DOHH2 (cell line): ENCODE results near the gene DHRS13.

Experiments
- H3F3A ChIP-seq: fragments of 200-600 bp; sonication (generic), shearing (Covaris generic); 2 replicates; pipeline ENCODE4 v1.6.0; 2016; ENCODE audit warnings: antibody characterized with exemption, mild to moderate bottlenecking; ENCODE audit not compliant: control insufficient read depth, insufficient read depth
- H3K27ac ChIP-seq: fragments of 200-600 bp; sonication (generic); 2 replicates; pipeline ENCODE4 v1.5.1; 2014; ENCODE audit warnings: low read depth, mild to moderate bottlenecking, low read length, moderate library complexity
- H3K27me3 ChIP-seq: fragments of 200-600 bp; sonication (generic); 2 replicates; pipeline ENCODE4 v1.6.1; 2014; ENCODE audit warnings: mild to moderate bottlenecking, low read length, mixed read lengths; ENCODE audit not compliant: control insufficient read depth
- H3K36me3 ChIP-seq: fragments of 200-600 bp; sonication (generic); 2 replicates; pipeline ENCODE4 v1.6.1; 2014; ENCODE audit warnings: mild to moderate bottlenecking, low read length, moderate library complexity, mixed read lengths; ENCODE audit not compliant: control insufficient read depth
- H3K4me1 ChIP-seq: fragments of 200-600 bp; sonication (generic); 2 replicates; pipeline ENCODE4 v1.6.1; 2014; ENCODE audit warnings: mild to moderate bottlenecking, low read length, mixed read lengths; ENCODE audit not compliant: control insufficient read depth
- H3K4me2 ChIP-seq: fragments of 200-600 bp; sonication (generic); 2 replicates; pipeline ENCODE4 v1.6.0; 2014; ENCODE audit warnings: mild to moderate bottlenecking, low read length, moderate library complexity
- H3K4me3 ChIP-seq: fragments of 200-600 bp; sonication (generic); 2 replicates; pipeline ENCODE4 v1.5.1; 2014; ENCODE audit warnings: mild to moderate bottlenecking, low read length, mixed read lengths
- H3K79me2 ChIP-seq: fragments of 200-600 bp; sonication (generic); 2 replicates; pipeline ENCODE4 v1.6.1; 2014; ENCODE audit warnings: mild to moderate bottlenecking, low read length, mixed read lengths; ENCODE audit not compliant: control insufficient read depth
- H3K9me2 ChIP-seq: fragments of 200-600 bp; sonication (generic); replicated peaks from 2 replicates; pipeline ENCODE4 v1.6.1; 2014; ENCODE audit warnings: mild to moderate bottlenecking, low read length, mixed read lengths; ENCODE audit not compliant: control insufficient read depth
- H3K9me3 ChIP-seq: fragments of 200-600 bp; sonication (generic); 2 replicates; pipeline ENCODE4 v1.6.1; 2014; ENCODE audit warnings: antibody characterized with exemption, low read length, mixed read lengths; ENCODE audit not compliant: control insufficient read depth, insufficient read depth
- H4K20me1 ChIP-seq: fragments of 200-600 bp; sonication (generic); 2 replicates; pipeline ENCODE4 v1.6.0; 2014; ENCODE audit warnings: low read depth, mild to moderate bottlenecking, antibody characterized with exemption, low read length, moderate library complexity; ENCODE audit not compliant: control insufficient read depth, insufficient read depth
- CTCF ChIP-seq: fragments of 200-600 bp; sonication (generic); IDR thresholded peaks from one replicate; pipeline ENCODE4 v1.5.1; 2014; ENCODE audit warnings: antibody characterized with exemption, mild to moderate bottlenecking, low read depth, low read length; ENCODE audit not compliant: poor library complexity, severe bottlenecking
- EZH2phosphoT487 ChIP-seq: fragments of 200-600 bp; sonication (generic); IDR thresholded peaks from 2 replicates; pipeline ENCODE4 v1.6.1; 2017; ENCODE audit warnings: borderline replicate concordance, mild to moderate bottlenecking, antibody characterized with exemption, low read length, moderate library complexity, mixed read lengths

Gene DHRS13

GRCh38 chr17:28950752-28951427, 48.0 kb upstream of the DHRS13 start:
- peaks cover 7% of the 10 kb centered on the region; the same call in 1 of the 2 replicates for H3F3A ChIP-seq
- peak overlapping the region; percentile 78 for H3K27ac ChIP-seq
- H3K4me2 ChIP-seq: peak overlapping the region; percentile 92
- H3K36me3 ChIP-seq: peaks cover 47% of the 10 kb centered on the region
- H3K9me2 ChIP-seq: no peaks in the 10 kb centered on the region
- TF ChIP-seq CTCF: no peak
- peaks cover 43% of the 10 kb centered on the region for H3K4me1 ChIP-seq
- peak overlapping the region; percentile 89 for H3K4me3 ChIP-seq
- peaks cover 14% of the 10 kb centered on the region for H4K20me1 ChIP-seq
- no peaks in the 10 kb centered on the region for H3K9me3 ChIP-seq
- peaks cover 54% of the 10 kb centered on the region for H3K79me2 ChIP-seq
- H3K27me3 ChIP-seq: no peaks in the 10 kb centered on the region

- peak overlapping the region; percentile 89 for H3K4me3 ChIP-seq
- H3K79me2 ChIP-seq: peaks cover 61% of the 10 kb centered on the region
- no peak for TF ChIP-seq CTCF
- TF ChIP-seq EZH2phosphoT487: no peak
- H3K4me2 ChIP-seq: peak overlapping the region; percentile 92
- H3K27ac ChIP-seq: peak overlapping the region; percentile 78
- no peaks in the 10 kb centered on the region for H3K9me2 ChIP-seq
- H4K20me1 ChIP-seq: peaks cover 19% of the 10 kb centered on the region
- H3F3A ChIP-seq: peaks cover 7% of the 10 kb centered on the region; the same call in 1 of the 2 replicates
- peaks cover 50% of the 10 kb centered on the region for H3K4me1 ChIP-seq
- no peaks in the 10 kb centered on the region for H3K27me3 ChIP-seq
- no peaks in the 10 kb centered on the region for H3K9me3 ChIP-seq
- H3K36me3 ChIP-seq: peaks cover 52% of the 10 kb centered on the region
Measured at GRCh38 chr17:28950017-28950751, 47.3 kb upstream of the DHRS13 start.

GRCh38 chr17:28949185-28950016, 46.5 kb upstream of the DHRS13 start:
- peaks cover 23% of the 10 kb centered on the region for H4K20me1 ChIP-seq

More at GRCh38 chr17:28949185-28950016, 46.5 kb upstream of the DHRS13 start:
- Histone ChIP-seq H3K36me3 (peaks cover 58% of the 10 kb centered on the region), H3K79me2 (peaks cover 69% of the 10 kb centered on the region), H3K9me2 (no peaks in the 10 kb centered on the region), H3F3A (peaks cover 9% of the 10 kb centered on the region; the same call in 1 of the 2 replicates), H3K27me3 (no peaks in the 10 kb centered on the region), H3K4me1 (peaks cover 55% of the 10 kb centered on the region), H3K4me3 (peak overlapping the region; percentile 89), H3K27ac (peak overlapping the region; percentile 78), H3K9me3 (no peaks in the 10 kb centered on the region), H3K4me2 (peak overlapping the region; percentile 92)
- TF ChIP-seq CTCF (no peak), EZH2phosphoT487 (no peak)
